ENCODE data around the gene HPCAL1. TPM values are rescaled to one million over a fixed set of nuclear protein-coding genes. Genes with fewer than 3 reads are reported as not detected.

The HPCAL1 gene
- total RNA-seq, 4 donors from 2014 or later, result 34.5 to 54.2 (median 41.3) TPM

DNA sequence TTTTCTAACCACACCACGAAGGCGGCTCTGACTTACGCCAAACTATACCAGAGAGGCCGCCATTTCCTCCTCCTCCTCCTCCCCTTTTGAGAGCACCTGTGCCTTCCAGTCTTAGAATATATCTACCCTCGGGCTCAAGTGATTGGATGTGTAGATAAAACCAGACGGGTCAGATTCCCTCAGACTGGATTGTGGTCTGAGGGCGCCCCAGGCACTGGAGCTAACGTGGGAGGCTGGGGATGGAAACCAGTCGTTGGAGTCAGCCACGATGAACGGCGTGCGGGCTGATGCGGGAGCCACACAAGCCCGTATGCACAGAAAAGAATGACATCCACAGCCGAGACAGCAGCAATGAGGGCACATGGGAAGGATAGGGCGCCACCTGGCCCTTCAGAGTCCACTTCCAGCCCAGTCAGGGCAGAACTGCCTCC is 157.7 kb downstream of the HPCAL1 start:
- no peaks in the 10 kb centered on the region for H3K27me3 ChIP-seq
- no peak for DNase-seq (ENCODE audit: extremely low spot score)
- no peak overlapping the region for H3K27ac ChIP-seq (replicated peaks in 1 of 4)
- TF ChIP-seq EP300 (IDR thresholded peaks at IDR 0.05), result no peak
- TF ChIP-seq POLR2AphosphoS5 (IDR thresholded peaks at IDR 0.05), result no peak
- TF ChIP-seq, protein P1, sequence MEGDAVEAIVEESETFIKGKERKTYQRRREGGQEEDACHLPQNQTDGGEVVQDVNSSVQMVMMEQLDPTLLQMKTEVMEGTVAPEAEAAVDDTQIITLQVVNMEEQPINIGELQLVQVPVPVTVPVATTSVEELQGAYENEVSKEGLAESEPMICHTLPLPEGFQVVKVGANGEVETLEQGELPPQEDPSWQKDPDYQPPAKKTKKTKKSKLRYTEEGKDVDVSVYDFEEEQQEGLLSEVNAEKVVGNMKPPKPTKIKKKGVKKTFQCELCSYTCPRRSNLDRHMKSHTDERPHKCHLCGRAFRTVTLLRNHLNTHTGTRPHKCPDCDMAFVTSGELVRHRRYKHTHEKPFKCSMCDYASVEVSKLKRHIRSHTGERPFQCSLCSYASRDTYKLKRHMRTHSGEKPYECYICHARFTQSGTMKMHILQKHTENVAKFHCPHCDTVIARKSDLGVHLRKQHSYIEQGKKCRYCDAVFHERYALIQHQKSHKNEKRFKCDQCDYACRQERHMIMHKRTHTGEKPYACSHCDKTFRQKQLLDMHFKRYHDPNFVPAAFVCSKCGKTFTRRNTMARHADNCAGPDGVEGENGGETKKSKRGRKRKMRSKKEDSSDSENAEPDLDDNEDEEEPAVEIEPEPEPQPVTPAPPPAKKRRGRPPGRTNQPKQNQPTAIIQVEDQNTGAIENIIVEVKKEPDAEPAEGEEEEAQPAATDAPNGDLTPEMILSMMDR (IDR thresholded peaks at IDR 0.05), result no peak
- no peak for TF ChIP-seq POLR2A (IDR thresholded peaks at IDR 0.05; ENCODE audit: low read depth)
- peaks cover 0 to 14% (median 13%) of the 10 kb centered on the region in 4 donors for H3K4me1 ChIP-seq
- intact Hi-C loops (cut with DNase I), result no loop called here
- H3K9me3 ChIP-seq, result no peaks in the 10 kb centered on the region
- no peaks in the 10 kb centered on the region for H3K36me3 ChIP-seq
- WGBS, result 83% methylated on average over 11 of the region's 17 CpGs
- no peak overlapping the region for H3K4me3 ChIP-seq

DNA sequence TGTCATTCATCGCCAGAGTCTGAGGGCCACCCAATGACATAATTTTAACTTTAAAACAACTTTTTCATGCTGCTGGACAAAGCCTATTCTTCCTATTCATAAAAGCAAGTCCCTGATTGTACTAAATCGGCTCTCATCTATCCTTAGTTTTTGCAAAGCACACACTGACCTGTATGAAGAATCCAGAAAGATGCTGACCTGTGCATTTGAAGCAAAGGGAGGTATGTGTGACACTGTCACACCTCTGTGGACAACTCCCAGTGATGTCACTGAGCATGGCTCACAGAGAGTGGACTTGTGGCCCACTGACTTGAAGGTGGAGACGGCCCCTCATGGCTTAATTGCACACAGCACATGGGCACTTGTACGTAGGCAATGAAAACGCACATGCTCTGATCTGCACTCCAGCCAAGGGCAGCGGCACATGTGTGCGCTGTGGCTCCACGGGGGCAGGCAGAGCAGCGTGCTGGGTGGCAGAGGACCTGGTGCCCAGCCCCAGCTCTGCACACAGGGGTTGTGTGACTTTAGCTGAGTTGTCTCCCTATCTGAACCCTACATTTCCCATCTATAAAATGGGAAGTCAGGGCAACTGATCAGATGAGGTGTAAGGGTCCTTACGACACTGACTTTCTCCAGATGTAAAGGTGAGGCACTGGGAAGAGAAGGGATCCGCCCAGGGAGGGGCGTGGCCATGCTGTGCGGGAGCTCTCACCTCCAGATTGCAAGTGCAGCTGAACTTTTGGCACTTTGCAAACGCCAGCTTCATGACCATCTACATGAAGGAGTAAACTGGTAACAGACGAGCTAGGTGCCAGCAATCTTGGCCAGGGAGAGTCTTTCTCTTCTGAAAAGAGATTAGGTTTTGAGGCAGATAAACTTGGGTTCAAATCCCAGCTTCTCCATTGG is 159.7 kb downstream of the HPCAL1 start:
- Histone ChIP-seq H3K27ac (replicated peaks in 1 of 4) (no peak overlapping the region), H3K27me3 (no peaks in the 10 kb centered on the region), H3K36me3 (no peaks in the 10 kb centered on the region), H3K9me3 (no peaks in the 10 kb centered on the region), H3K4me3 (no peak overlapping the region), H3K4me1 (peaks cover 0 to 11% (median 11%) of the 10 kb centered on the region in 4 donors)
- TF ChIP-seq, protein P1 (IDR thresholded peaks at IDR 0.05), result no peak
- TF ChIP-seq EP300 (IDR thresholded peaks at IDR 0.05) (no peak), POLR2A (IDR thresholded peaks at IDR 0.05; ENCODE audit: low read depth) (no peak), POLR2AphosphoS5 (IDR thresholded peaks at IDR 0.05) (no peak)
- DNase-seq (ENCODE audit: extremely low spot score), result no peak
- intact Hi-C loops (cut with DNase I), result no loop called here
- 60% methylated on average over 11 of the region's 15 CpGs for WGBS

DNA sequence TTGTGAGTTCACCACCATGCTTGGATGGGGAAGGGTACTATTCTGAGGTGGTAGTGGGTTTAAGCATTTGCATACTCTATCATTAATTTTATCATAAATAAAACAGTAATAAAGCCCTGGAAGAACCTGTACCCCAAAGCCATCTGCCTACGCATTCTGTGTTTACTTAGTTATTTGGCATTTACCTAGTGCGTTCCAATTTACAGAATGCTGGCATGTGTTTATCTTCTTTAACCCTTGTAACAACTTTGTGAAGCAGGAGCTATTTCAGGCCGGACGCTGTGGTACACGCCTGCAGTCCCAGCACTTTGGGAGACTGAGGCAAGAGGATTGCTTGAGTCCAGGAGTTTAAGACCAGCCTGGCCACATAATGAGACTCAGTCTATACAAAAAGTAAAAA is 163.2 kb downstream of the HPCAL1 start:
- Histone ChIP-seq H3K9me3 (no peaks in the 10 kb centered on the region), H3K36me3 (no peaks in the 10 kb centered on the region), H3K4me3 (no peak overlapping the region), H3K27me3 (no peaks in the 10 kb centered on the region), H3K27ac (replicated peaks in 1 of 4) (no peak overlapping the region), H3K4me1 (no peaks in the 10 kb centered on the region)
- WGBS, result 94% methylated on average over 5 of the region's 5 CpGs
- TF ChIP-seq POLR2A (IDR thresholded peaks at IDR 0.05; ENCODE audit: low read depth) (no peak), POLR2AphosphoS5 (IDR thresholded peaks at IDR 0.05) (no peak), EP300 (IDR thresholded peaks at IDR 0.05) (no peak)
- TF ChIP-seq, protein P1 (IDR thresholded peaks at IDR 0.05), result no peak
- no peak for DNase-seq (ENCODE audit: extremely low spot score)
- intact Hi-C loops (cut with DNase I), result no loop called here

DNA sequence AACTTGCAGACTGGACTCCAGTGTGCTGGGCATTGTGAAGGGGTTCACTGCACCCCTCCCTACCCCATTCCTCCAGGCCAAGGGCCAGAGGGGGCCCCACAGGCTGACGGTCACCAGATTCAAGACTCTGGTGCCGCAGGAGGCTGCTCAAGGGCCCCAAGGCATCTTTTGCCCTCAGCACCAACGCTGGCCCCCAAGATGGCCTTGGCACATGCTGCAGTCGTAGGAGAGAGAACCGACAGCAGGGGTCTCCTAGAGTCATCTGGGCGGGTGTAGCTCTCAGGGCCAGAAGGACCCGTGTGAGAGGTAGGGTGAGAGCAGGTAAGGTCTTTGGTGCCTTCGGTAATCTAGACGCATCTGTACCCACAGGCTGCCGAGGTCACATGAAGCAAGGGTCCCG is 164.1 kb downstream of the HPCAL1 start:
- H3K9me3 ChIP-seq, result no peaks in the 10 kb centered on the region
- H3K27me3 ChIP-seq, result no peaks in the 10 kb centered on the region
- no peaks in the 10 kb centered on the region for H3K4me1 ChIP-seq
- DNase-seq (ENCODE audit: extremely low spot score), result no peak
- H3K36me3 ChIP-seq, result no peaks in the 10 kb centered on the region
- intact Hi-C loops (cut with DNase I), result no loop called here
- H3K27ac ChIP-seq (replicated peaks in 1 of 4), result no peak overlapping the region
- no peak overlapping the region for H3K4me3 ChIP-seq
- 82% methylated on average over 11 of the region's 11 CpGs for WGBS
- TF ChIP-seq POLR2A (IDR thresholded peaks at IDR 0.05; ENCODE audit: low read depth) (no peak), EP300 (IDR thresholded peaks at IDR 0.05) (no peak), POLR2AphosphoS5 (IDR thresholded peaks at IDR 0.05) (no peak)
- TF ChIP-seq, protein P1 (IDR thresholded peaks at IDR 0.05), result no peak
